IMR-90 (cell line): ENCODE data around the gene MYO9A.

ENCODE experiments used
- CTCF ChIP-seq: conservative IDR thresholded peaks from 2 replicates; pipeline ENCODE4 v1.5.1; 2012; ENCODE audit warnings: mild to moderate bottlenecking, low read depth, low read length, improper control_type of control experiment
- ELK1 ChIP-seq: fragments of 150-350 bp; IDR thresholded peaks from 2 replicates; pipeline ENCODE4 v1.6.1; 2016; ENCODE audit warnings: low read depth, mild to moderate bottlenecking, low read length, moderate library complexity, borderline replicate concordance
- MAZ ChIP-seq: IDR thresholded peaks from 2 replicates; pipeline ENCODE4 v1.6.1; 2012; ENCODE audit warnings: low read depth, mild to moderate bottlenecking, low read length, improper control_type of control experiment, moderate library complexity, borderline replicate concordance
- POLR2A ChIP-seq: IDR thresholded peaks from 2 replicates; pipeline ENCODE4 v1.6.1; 2012; ENCODE audit warnings: mild to moderate bottlenecking, low read depth, low read length
- RAD21 ChIP-seq: IDR thresholded peaks from 2 replicates; pipeline ENCODE4 v1.6.1; 2012; ENCODE audit warnings: low read length, improper control_type of control experiment
- RFX5 ChIP-seq: IDR thresholded peaks from 2 replicates; pipeline ENCODE4 v1.8.0; 2012; ENCODE audit warnings: low read depth, mild to moderate bottlenecking, low read length, moderate library complexity
- USF2 ChIP-seq: fragments of 150-350 bp; IDR thresholded peaks from 2 replicates; pipeline ENCODE4 v1.6.1; 2017; ENCODE audit warnings: mild to moderate bottlenecking, antibody characterized with exemption, low read length, low read depth

GRCh38 chr15:71931261-71931660, 186.7 kb downstream of the MYO9A start:
- TF ChIP-seq CTCF (no peak), RAD21 (no peak), POLR2A (no peak), MAZ (no peak), ELK1 (no peak), RFX5 (no peak), USF2 (no peak)
